C4-2B (cell line): Measurements from ENCODE around the gene CHRDL1.

Source experiments
- ZFX ChIP-seq: fragments of 450-650 bp; IDR thresholded peaks from 2 replicates; pipeline ENCODE4 v1.6.1; 2017
- TF ChIP-seq, protein P1 (sequence below): fragments of 450-650 bp; conservative IDR thresholded peaks from 2 replicates; pipeline ENCODE4 v1.5.1; 2017; ENCODE audit warnings: mild to moderate bottlenecking

DNA sequence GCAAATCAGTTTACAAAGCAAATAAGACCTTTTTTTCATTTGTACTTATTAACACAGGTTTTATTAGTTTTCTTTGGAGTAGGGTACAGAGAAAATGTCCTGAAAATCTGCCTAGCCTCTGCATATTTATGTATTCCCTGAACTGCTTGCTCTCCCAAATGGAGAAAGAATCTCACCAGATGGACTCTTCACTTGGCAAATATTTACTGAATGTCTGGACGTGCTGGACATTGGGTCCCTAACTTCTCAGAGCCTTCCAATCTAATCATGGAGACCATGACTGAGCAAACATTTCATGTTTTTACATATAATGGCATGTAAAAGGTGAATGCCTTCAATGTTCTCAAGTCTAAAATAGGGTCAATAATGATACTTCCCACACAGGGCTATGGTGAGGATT is 126.0 kb downstream of the CHRDL1 start:
- TF ChIP-seq, protein P1, sequence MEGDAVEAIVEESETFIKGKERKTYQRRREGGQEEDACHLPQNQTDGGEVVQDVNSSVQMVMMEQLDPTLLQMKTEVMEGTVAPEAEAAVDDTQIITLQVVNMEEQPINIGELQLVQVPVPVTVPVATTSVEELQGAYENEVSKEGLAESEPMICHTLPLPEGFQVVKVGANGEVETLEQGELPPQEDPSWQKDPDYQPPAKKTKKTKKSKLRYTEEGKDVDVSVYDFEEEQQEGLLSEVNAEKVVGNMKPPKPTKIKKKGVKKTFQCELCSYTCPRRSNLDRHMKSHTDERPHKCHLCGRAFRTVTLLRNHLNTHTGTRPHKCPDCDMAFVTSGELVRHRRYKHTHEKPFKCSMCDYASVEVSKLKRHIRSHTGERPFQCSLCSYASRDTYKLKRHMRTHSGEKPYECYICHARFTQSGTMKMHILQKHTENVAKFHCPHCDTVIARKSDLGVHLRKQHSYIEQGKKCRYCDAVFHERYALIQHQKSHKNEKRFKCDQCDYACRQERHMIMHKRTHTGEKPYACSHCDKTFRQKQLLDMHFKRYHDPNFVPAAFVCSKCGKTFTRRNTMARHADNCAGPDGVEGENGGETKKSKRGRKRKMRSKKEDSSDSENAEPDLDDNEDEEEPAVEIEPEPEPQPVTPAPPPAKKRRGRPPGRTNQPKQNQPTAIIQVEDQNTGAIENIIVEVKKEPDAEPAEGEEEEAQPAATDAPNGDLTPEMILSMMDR, result no peak
- TF ChIP-seq ZFX, result no peak
